ENCODE data around the gene CUL7. TPM values are rescaled to one million over a fixed set of nuclear protein-coding genes. Genes with fewer than 3 reads are reported as not detected.

Gene CUL7
- total RNA-seq, 1 experiment from 2014 or later: 34.1 TPM

DNA sequence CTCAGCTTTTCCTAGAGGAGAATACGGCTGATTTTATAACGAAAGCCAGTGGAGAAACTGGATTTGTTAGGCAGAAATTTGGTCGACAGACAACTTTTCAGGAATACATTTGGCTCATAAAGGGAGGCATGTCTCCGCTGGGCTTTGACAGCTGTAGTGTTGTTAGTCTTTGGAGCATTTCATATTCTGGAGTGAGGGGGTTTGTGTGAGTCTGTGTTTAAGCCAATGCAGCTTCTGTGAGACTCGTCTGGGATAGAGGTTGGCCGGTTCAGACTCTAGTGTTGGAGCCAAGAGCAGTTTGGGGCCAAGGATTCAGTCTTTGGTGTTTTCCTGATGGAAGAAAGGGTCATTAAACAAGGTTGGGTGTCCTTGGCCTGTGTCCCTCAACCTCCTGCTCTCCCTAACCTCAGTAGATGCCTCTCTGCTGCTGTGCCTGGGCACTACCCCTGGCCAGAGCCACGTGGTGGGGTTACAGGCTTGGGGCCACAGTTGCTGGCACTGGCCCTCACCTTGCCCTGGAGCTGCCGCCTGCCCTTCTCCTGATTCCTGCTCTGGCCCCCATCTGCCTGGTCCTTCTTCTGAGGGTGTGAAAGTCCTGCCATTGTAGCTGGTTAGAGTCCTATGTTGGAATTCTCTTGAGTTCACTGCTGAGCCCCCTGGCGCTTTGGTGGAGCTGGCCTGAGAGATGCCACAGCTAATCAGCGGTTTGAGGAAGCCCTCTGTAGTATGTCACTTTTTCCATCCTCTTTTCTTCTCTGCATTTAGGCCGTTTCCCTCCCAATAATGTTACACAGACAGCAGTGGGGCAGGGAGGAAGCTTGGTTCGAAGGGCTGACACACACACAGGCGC, 29.4 kb upstream of the CUL7 start:
- DNase-seq (ENCODE audit: low read depth, low spot score) (no peak), ATAC-seq (no peak)
- ChIA-PET RAD21 (ENCODE audit: low non-redundant PET in 1 of 2, low total read pairs in 2 of 2, uncharacterized antibody in 2 of 2, unreplicated experiment in 2 of 2) (no interaction called here), CTCF (no interaction called here), POLR2A (no interaction called here)
- no peak for TF ChIP-seq EGR1 (IDR thresholded peaks at IDR 0.05; ENCODE audit: low read depth)
- no peak for TF ChIP-seq ZFX (IDR thresholded peaks at IDR 0.05)
- TF ChIP-seq, protein P1, sequence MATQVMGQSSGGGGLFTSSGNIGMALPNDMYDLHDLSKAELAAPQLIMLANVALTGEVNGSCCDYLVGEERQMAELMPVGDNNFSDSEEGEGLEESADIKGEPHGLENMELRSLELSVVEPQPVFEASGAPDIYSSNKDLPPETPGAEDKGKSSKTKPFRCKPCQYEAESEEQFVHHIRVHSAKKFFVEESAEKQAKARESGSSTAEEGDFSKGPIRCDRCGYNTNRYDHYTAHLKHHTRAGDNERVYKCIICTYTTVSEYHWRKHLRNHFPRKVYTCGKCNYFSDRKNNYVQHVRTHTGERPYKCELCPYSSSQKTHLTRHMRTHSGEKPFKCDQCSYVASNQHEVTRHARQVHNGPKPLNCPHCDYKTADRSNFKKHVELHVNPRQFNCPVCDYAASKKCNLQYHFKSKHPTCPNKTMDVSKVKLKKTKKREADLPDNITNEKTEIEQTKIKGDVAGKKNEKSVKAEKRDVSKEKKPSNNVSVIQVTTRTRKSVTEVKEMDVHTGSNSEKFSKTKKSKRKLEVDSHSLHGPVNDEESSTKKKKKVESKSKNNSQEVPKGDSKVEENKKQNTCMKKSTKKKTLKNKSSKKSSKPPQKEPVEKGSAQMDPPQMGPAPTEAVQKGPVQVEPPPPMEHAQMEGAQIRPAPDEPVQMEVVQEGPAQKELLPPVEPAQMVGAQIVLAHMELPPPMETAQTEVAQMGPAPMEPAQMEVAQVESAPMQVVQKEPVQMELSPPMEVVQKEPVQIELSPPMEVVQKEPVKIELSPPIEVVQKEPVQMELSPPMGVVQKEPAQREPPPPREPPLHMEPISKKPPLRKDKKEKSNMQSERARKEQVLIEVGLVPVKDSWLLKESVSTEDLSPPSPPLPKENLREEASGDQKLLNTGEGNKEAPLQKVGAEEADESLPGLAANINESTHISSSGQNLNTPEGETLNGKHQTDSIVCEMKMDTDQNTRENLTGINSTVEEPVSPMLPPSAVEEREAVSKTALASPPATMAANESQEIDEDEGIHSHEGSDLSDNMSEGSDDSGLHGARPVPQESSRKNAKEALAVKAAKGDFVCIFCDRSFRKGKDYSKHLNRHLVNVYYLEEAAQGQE (IDR thresholded peaks at IDR 0.05; ENCODE audit: low read depth): no peak
- TF ChIP-seq SIN3A (IDR thresholded peaks at IDR 0.05; ENCODE audit: low read depth): no peak
- TF ChIP-seq CBX3 (IDR thresholded peaks at IDR 0.05; ENCODE audit: low read depth): no peak
- no peak for TF ChIP-seq RAD21 (IDR thresholded peaks at IDR 0.05; ENCODE audit: low read depth)
- TF ChIP-seq POLR2AphosphoS5 (IDR thresholded peaks at IDR 0.05; ENCODE audit: low read depth, low read length): no peak
- TF ChIP-seq EZH2phosphoT487 (IDR thresholded peaks at IDR 0.05; ENCODE audit: borderline replicate concordance): no peak
- TF ChIP-seq POLR2A (IDR thresholded peaks at IDR 0.05; ENCODE audit: borderline replicate concordance, extremely low read depth, insufficient read depth, insufficient read length): no peak
- TF ChIP-seq ELF1 (IDR thresholded peaks at IDR 0.05; ENCODE audit: borderline replicate concordance, low read depth): no peak
- TF ChIP-seq CEBPB (IDR thresholded peaks at IDR 0.05; ENCODE audit: low read depth): no peak
- no peak for TF ChIP-seq FOSL1 (IDR thresholded peaks at IDR 0.05; ENCODE audit: low read depth)
- TF ChIP-seq SP1 (IDR thresholded peaks at IDR 0.05; ENCODE audit: low read depth): no peak
- TF ChIP-seq, protein P2, sequence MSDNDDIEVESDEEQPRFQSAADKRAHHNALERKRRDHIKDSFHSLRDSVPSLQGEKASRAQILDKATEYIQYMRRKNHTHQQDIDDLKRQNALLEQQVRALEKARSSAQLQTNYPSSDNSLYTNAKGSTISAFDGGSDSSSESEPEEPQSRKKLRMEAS (IDR thresholded peaks at IDR 0.05): no peak
- no peak for TF ChIP-seq ATF3 (IDR thresholded peaks at IDR 0.05)
- TF ChIP-seq ZNF274 (IDR thresholded peaks at IDR 0.05; ENCODE audit: low read depth, low read length): no peak
- TF ChIP-seq, protein P3, sequence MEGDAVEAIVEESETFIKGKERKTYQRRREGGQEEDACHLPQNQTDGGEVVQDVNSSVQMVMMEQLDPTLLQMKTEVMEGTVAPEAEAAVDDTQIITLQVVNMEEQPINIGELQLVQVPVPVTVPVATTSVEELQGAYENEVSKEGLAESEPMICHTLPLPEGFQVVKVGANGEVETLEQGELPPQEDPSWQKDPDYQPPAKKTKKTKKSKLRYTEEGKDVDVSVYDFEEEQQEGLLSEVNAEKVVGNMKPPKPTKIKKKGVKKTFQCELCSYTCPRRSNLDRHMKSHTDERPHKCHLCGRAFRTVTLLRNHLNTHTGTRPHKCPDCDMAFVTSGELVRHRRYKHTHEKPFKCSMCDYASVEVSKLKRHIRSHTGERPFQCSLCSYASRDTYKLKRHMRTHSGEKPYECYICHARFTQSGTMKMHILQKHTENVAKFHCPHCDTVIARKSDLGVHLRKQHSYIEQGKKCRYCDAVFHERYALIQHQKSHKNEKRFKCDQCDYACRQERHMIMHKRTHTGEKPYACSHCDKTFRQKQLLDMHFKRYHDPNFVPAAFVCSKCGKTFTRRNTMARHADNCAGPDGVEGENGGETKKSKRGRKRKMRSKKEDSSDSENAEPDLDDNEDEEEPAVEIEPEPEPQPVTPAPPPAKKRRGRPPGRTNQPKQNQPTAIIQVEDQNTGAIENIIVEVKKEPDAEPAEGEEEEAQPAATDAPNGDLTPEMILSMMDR (IDR thresholded peaks at IDR 0.05 in 2 of 3, conservative IDR thresholded peaks at IDR 0.05 in 1 of 3; ENCODE audit: borderline replicate concordance in 1 of 3, insufficient read depth in 1 of 3, low read depth in 2 of 3, low read length in 2 of 3): no peak
- TF ChIP-seq SRF (IDR thresholded peaks at IDR 0.05; ENCODE audit: low read depth): no peak
- TF ChIP-seq TCF7L2 (IDR thresholded peaks at IDR 0.05; ENCODE audit: borderline replicate concordance, extremely low read depth, insufficient read depth, insufficient read length): no peak
- Histone ChIP-seq H3K79me2 (ENCODE audit: insufficient read depth, low read length) (peaks cover 91% of the 10 kb centered on the region), H3K27ac (ENCODE audit: low read depth, low read length) (no peak overlapping the region), H3K4me1 (ENCODE audit: control insufficient read depth in 1 of 2, insufficient read depth in 2 of 2, low read length in 2 of 2) (peaks cover 8 to 17% of the 10 kb centered on the region in 2 experiments), H4K20me1 (ENCODE audit: insufficient read depth) (no peaks in the 10 kb centered on the region), H3K9me2 (ENCODE audit: insufficient read depth) (no peaks in the 10 kb centered on the region), H3K9ac (ENCODE audit: low read length) (no peak overlapping the region), H3K9me3 (ENCODE audit: control insufficient read depth in 1 of 2, insufficient read depth in 1 of 2, low read depth in 1 of 2, low read length in 2 of 2) (no peaks in the 10 kb centered on the region), H3K36me3 (ENCODE audit: control insufficient read depth in 1 of 2, insufficient read depth in 2 of 2, low read length in 2 of 2) (peaks cover 0 to 2% of the 10 kb centered on the region in 2 experiments; a peak in 2 of 4 replicates), H2AFZ (ENCODE audit: low read depth, low read length, poor library complexity, severe bottlenecking) (no peak overlapping the region), H3K4me3 (replicated peaks in 1 of 2; ENCODE audit: low read depth in 1 of 2, low read length in 2 of 2) (no peak overlapping the region), H3K4me2 (ENCODE audit: low read length) (no peak overlapping the region), H3K27me3 (ENCODE audit: insufficient read depth, low read length) (no peaks in the 10 kb centered on the region)
- no TSS peak for BruUV-seq (replicated peaks)
- intact Hi-C loops (cut with micrococcal nuclease): no loop called here

All from HCT116 (cell line).